BE2C (cell line): ENCODE results near the gene PDZRN4.

Source experiments
- DNase-seq: peaks from one replicate; pipeline ENCODE4 v3.0.0-alpha.2; 2020
- H3K27me3 ChIP-seq: fragments of 250-450 bp; sonication (Bioruptor Pico); 2 replicates; pipeline ENCODE4 v1.5.1; 2020; ENCODE audit warnings: mild to moderate bottlenecking
- H3K36me3 ChIP-seq: fragments of 250-450 bp; sonication (Bioruptor Pico); 2 replicates; pipeline ENCODE4 v1.5.1; 2020; ENCODE audit warnings: mild to moderate bottlenecking
- H3K4me1 ChIP-seq: fragments of 250-450 bp; sonication (Bioruptor Pico); 2 replicates; pipeline ENCODE4 v1.5.1; 2020
- H3K4me3 ChIP-seq: 2 replicates; pipeline ENCODE4 v1.5.1; 2011; ENCODE audit warnings: low read depth, low read length
- H3K9me3 ChIP-seq: fragments of 250-450 bp; sonication (Bioruptor Pico); 2 replicates; pipeline ENCODE4 v1.5.1; 2020
- TF ChIP-seq, protein P1 (sequence below): IDR thresholded peaks from 2 replicates; pipeline ENCODE4 v1.5.1; 2012; ENCODE audit warnings: mild to moderate bottlenecking, low read depth, low read length

Gene PDZRN4

DNA sequence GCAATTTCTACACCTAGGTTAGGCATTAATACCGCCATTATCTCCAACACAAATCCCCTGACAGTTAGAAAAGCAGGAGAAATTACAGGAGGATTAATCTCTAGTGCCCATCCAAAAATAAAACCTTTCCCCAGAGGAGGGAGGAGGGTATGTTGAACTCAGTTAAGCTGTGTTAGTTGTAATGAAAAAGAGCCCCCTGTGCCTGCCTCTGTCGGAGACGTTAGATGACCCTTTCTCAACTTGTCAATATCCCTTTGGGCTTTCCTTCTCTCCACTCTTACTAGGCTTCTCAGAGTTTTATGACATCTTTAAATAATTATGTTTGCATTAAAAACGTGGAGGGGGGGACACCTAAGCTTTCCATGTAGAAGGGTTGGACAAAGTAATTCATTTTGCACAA lies 278.2 kb downstream of the PDZRN4 start:
- Histone ChIP-seq H3K4me3 (no peak overlapping the region), H3K4me1 (no peaks in the 10 kb centered on the region), H3K9me3 (no peaks in the 10 kb centered on the region), H3K27me3 (no peaks in the 10 kb centered on the region), H3K36me3 (no peaks in the 10 kb centered on the region)
- DNase-seq: no peak
- TF ChIP-seq, protein P1, sequence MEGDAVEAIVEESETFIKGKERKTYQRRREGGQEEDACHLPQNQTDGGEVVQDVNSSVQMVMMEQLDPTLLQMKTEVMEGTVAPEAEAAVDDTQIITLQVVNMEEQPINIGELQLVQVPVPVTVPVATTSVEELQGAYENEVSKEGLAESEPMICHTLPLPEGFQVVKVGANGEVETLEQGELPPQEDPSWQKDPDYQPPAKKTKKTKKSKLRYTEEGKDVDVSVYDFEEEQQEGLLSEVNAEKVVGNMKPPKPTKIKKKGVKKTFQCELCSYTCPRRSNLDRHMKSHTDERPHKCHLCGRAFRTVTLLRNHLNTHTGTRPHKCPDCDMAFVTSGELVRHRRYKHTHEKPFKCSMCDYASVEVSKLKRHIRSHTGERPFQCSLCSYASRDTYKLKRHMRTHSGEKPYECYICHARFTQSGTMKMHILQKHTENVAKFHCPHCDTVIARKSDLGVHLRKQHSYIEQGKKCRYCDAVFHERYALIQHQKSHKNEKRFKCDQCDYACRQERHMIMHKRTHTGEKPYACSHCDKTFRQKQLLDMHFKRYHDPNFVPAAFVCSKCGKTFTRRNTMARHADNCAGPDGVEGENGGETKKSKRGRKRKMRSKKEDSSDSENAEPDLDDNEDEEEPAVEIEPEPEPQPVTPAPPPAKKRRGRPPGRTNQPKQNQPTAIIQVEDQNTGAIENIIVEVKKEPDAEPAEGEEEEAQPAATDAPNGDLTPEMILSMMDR: no peak

DNA sequence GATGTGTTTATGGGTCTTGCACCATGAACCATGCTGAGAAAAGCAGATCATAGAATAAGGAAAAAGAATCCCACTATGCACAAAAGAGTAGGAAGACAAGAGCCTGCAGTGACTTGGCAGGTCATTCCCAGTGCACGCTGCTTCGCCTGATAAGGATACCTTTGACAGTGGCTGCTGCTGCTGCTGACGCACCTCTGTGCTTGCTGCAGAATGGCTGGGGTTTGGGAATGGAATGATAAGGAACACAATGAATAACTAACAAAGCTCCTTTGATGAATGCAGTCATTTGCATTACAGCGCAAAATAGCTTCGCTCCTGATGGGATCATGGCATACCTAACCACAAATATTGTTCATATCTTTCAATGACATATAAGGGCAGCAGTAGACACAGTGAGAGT lies 278.7 kb downstream of the PDZRN4 start:
- no peak overlapping the region for H3K4me3 ChIP-seq
- no peak for DNase-seq
- TF ChIP-seq, protein P1: no peak

DNA sequence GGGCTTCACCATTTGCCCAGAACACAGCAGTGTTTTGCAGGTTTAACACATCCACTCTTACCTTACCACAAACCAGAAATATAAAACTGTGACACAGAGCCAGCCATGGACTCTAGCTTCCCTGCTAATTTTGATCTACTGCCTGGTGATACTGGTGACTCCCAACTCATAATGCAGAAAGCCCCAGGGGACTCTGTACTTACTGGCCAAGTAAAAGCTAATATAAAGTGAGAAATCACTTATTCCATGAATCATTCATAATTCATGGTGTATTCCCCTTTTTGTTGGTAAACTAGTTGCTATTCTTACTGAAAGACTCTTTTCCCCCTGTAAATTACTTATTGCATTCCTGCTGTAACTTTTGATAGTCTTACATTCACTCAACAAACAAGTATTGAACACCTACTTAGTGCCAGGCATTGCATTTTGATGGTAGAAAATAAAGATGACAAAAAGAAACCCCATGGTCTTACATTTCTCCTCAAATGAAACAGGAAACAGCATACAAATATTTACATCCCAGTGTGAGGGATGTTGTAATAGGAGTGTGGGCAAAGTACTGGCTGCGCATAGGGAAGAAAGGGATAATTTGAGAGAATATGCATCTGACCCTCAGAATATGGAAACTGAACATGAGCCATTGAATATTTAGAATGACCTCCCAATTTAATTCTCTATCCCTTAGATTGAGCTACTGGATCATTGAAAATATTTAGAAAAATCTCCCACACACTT lies 279.6 kb downstream of the PDZRN4 start:
- Histone ChIP-seq H3K4me1 (no peaks in the 10 kb centered on the region), H3K27me3 (no peaks in the 10 kb centered on the region), H3K9me3 (no peaks in the 10 kb centered on the region), H3K4me3 (no peak overlapping the region), H3K36me3 (no peaks in the 10 kb centered on the region)
- DNase-seq: no peak
- TF ChIP-seq, protein P1: no peak

More for the DNA sequence above, 278.7 kb downstream of the PDZRN4 start:
- no peaks in the 10 kb centered on the region for H3K9me3 ChIP-seq
- H3K4me1 ChIP-seq: no peaks in the 10 kb centered on the region
- no peaks in the 10 kb centered on the region for H3K27me3 ChIP-seq
- H3K36me3 ChIP-seq: no peaks in the 10 kb centered on the region

DNA sequence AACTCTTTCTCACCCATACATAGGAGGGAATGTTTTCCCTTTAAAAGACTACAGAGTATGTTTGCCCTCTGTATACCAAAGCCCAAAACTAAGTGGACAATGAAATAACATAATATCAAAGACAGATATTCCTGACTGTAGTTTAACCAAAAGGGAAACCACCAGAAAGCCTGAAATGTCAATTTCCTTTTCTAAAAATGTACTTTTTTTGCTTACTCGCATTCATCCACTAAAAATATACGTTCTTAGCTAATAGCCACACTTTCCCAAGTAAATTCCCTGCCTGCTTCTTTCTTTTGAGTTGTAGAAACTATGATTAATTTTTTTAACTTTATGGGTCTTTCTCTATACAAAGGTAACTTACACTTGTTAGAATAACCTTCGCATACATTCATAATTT lies 280.2 kb downstream of the PDZRN4 start:
- H3K9me3 ChIP-seq: no peaks in the 10 kb centered on the region
- H3K27me3 ChIP-seq: no peaks in the 10 kb centered on the region
- H3K36me3 ChIP-seq: no peaks in the 10 kb centered on the region
- DNase-seq: no peak
- no peak overlapping the region for H3K4me3 ChIP-seq
- TF ChIP-seq, protein P1: no peak
- no peaks in the 10 kb centered on the region for H3K4me1 ChIP-seq

DNA sequence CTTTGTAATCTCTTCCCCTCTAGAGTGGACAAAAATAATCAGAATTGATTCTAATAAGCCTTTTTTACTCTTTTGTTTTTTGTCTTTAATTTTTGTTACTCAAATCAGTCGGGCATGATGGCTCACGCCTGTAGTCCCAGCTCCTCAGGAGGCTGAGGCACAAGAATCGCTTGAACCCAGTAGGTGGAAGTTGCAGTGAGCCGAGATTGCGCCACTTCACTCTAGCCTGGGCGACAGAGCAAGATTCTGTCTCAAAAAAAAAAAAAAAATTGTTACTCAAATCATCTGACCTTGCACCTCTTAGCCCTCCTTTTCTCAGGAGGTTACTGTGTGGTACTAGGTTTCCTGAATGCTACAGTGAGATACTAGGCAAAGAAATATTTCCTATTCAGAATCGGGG lies 280.6 kb downstream of the PDZRN4 start:
- no peak overlapping the region for H3K4me3 ChIP-seq
- H3K9me3 ChIP-seq: no peaks in the 10 kb centered on the region
- no peaks in the 10 kb centered on the region for H3K36me3 ChIP-seq
- TF ChIP-seq, protein P1: no peak
- DNase-seq: no peak
- H3K27me3 ChIP-seq: no peaks in the 10 kb centered on the region
- no peaks in the 10 kb centered on the region for H3K4me1 ChIP-seq

DNA sequence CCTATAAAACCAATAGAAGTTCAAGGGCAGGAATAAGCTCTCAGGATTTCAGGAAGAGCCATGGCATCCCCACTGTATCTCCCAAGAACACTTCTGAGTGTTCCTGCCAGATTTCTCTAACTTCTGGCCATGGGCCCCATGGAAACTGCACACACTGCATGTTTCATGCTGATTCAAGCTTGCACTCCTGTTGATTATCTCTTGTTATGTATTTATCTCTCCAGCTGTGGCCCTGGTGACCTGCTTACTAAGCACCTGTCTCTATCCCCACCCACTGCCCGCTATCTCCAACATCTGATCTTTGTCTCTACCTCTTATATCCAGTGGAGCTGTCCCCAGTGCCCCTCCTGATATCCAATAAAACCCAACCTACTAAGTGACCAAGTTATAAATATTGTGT lies 285.3 kb downstream of the PDZRN4 start:
- TF ChIP-seq, protein P1: no peak
- no peaks in the 10 kb centered on the region for H3K27me3 ChIP-seq
- H3K4me3 ChIP-seq: no peak overlapping the region
- DNase-seq: no peak
- no peaks in the 10 kb centered on the region for H3K9me3 ChIP-seq
- no peaks in the 10 kb centered on the region for H3K4me1 ChIP-seq
- no peaks in the 10 kb centered on the region for H3K36me3 ChIP-seq
